UCSD-AML1 (cell line): ENCODE data around the gene DLEU7.

Experiments
- DNase-seq: peaks from one replicate; lab custom pipeline; 2025; ENCODE audit not compliant: unreplicated experiment; lab: John Stamatoyannopoulos, UW

The DLEU7 gene

DNA sequence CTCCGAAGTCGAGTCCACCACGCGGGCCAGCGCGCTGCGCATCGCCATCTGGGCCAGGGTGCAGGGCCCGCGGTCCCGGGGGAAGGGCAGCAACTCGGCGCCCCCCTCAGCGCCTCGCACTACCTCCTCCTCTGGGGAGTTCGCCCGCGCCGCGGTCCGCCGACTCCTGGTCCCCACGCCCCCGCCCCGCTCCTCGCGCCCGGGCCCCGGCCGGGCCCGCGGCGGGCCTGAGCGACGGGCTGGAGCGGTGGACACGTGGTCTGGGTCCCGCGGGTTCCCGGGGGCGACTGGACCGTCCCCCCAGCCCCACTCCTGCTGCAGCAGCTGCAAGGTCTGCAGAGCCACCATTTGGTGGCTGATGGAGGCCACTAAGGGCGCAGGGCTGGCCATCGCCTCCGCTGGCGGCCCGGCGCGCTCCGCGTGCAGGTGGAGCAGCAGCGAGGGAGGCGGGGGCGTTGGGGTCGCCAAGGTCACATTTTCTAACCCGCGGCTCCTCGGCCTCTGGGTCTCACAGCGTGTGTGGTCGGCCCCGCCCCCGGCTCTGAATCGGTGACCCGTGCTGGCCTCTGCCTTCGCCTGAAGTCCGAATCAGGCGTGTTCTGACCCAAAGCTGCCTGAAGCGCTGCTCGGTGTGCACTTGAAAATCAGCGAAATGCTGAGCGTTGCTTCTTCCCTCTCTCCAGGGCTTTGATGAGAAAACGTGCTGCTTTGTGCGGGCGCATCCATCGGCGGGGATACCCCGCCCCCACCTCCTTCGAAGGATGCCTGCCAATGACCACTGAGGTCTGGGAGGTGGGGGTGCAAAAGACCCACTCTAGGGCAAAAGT is at the start of gene DLEU7:
Gene DLEU7, minus strand, starts transcription at position 436 of the 827 bp plus-strand sequence. Its CDS starts 46 bp downstream, at position 390.
- DNase-seq: no peak

DNA sequence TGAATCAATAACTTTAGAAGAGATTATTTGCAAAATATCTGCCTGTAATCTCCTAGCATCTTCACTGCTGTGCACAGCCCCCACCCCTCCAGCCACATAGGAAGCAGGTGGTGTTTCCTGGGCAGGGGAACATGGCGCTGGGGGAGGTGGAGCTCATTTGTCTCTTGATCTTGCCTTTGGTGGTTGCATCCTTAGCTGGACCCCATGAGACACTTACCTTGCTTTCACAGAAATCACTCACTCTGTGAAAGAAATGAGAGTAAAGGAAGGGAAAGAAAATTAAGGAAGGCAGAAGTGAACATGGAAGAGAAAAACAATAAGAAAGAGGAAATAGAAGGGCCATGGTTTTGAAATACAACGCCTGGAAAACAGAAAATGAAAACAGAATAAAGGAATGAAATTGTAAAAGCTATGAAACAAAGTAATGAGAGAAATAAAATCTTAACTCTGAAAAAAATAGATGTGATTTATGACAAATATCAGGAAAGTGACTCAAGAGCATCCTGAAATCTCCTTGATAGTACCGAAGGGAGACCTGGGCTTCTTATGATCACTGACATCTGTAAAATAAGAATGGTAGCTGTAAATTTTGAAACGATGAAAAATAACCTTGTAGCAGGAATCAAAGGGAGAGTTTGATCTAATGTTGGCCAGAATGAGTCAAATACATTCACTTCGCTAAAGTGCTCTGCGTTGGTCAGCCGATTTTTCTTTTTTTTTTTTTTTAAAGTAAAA is 48.9 kb upstream of the DLEU7 start:
- peak; percentile 58 for DNase-seq

GRCh38 chr13:50891206-50891605 is 47.7 kb upstream of the DLEU7 start:
- DNase-seq: no peak

DNA sequence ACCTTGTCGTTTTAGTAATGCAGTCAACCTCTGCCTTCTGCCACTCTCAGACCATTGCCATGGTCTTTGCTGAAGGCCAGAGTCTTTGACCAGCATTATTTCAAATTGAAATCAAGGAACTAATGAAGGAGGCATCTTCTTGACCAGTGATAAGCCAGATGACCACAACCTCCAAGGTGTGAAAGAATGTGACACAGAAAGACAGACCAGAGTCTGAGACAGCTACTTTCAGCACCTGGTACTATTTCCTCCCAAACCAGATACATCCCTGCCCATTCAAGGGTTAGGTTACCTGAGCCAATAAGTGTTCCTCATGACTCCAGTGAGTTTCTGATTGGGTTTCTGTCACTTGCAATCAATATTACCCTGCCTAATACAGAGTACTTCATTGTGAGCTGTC is 45.8 kb upstream of the DLEU7 start:
- DNase-seq: no peak

GRCh38 chr13:50888362-50888761 is 44.9 kb upstream of the DLEU7 start:
- no peak for DNase-seq

DNA sequence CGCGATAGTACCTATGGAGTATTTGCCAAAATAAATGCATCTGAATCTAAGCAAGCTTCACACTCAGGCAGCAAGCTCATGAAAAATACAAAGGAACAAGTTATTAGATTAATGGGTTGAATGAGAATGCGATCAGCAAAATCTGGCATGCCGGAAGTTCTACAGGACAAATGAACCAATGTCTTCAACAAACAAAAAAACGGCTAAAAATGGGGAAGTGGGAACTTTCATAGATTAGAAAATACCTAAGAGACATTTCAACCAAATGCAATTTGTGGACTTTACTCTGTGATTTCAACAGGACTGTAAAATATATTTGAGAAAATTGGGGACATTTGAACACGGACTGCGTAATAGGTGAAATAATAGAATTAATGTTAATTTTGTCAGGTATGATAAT is 43.7 kb upstream of the DLEU7 start:
- no peak for DNase-seq

DNA sequence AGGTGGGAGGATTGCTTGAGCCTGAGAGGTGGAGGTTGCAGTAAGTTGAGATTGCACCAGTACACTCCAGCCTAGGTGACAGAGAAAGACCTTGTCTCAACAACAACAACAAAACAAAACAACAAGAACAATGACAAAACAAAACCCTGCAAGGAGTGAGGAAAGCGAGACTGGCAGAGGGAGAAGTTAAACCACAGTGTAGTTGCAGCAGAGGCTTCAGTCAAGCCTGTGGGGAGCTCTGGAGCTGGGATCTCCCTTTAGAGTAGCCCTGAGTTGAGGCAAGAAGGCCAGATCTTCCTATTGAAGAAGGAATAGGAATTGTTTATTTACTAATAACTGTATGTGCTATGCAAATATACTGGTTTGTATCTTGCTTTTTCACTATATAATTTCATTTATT is 40.8 kb upstream of the DLEU7 start:
- DNase-seq: no peak

DNA sequence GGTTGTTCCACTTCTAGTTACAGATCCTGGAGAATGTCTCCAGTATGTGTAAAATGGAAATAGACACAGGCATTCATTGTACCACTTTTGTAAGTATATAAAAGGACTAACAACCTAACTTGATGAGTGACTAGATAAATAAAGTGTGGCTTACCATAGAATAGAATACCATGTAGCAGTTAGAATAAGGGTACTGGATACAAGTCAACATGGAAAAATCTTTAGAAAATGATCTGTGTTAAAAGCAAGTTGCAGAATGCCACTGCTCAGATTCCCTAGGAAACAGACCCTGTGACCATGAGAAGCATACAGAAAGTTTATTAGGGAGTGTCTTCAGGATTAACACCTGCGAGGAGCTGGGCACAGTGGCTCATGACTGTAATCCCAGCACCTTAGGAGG is 40.2 kb upstream of the DLEU7 start:
- DNase-seq: no peak

GRCh38 chr13:50882816-50883435 is 39.4 kb upstream of the DLEU7 start:
- no peak for DNase-seq

DNA sequence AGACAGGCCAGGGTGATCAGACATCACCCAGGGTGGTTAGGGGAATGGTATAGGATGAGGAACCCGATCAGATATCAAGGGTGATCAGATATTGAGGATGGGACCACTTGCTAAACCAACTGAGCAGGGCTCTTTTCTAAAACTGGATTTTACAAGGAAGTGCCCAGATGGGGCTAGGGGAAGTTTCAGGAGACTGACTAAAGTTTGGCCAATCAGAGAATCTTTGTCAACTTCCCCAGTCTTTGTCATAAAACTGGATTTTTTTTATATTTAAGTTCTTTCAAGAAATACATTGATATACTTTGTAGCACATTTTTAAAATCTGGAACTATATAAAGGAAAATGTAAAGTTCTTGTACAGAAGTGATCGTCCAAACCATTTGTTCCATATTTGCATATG is 30.5 kb upstream of the DLEU7 start:
- no peak for DNase-seq

DNA sequence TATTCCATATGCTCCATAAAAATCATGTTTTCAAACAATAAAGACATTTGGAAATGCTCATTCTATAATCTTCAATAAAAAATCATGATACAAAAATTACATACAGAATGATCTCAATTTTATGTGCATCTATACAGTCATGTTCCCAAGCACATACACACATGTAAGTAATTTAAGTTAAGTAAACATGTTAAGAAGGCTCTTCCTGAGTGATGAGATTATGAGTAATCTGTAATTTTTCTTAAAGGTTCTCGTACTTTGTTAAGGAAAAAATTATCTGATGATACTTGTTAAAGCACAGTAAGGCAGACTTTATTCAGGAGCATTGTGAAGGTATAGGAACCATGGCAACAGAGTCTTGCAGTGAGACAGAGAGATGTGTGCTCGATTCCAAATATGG is 30.0 kb upstream of the DLEU7 start:
- no peak for DNase-seq

- DNase-seq: no peak
Measured at GRCh38 chr13:50871405-50871804, 27.9 kb upstream of the DLEU7 start.

GRCh38 chr13:50867637-50867945 is 24.1 kb upstream of the DLEU7 start:
- DNase-seq: no peak

DNA sequence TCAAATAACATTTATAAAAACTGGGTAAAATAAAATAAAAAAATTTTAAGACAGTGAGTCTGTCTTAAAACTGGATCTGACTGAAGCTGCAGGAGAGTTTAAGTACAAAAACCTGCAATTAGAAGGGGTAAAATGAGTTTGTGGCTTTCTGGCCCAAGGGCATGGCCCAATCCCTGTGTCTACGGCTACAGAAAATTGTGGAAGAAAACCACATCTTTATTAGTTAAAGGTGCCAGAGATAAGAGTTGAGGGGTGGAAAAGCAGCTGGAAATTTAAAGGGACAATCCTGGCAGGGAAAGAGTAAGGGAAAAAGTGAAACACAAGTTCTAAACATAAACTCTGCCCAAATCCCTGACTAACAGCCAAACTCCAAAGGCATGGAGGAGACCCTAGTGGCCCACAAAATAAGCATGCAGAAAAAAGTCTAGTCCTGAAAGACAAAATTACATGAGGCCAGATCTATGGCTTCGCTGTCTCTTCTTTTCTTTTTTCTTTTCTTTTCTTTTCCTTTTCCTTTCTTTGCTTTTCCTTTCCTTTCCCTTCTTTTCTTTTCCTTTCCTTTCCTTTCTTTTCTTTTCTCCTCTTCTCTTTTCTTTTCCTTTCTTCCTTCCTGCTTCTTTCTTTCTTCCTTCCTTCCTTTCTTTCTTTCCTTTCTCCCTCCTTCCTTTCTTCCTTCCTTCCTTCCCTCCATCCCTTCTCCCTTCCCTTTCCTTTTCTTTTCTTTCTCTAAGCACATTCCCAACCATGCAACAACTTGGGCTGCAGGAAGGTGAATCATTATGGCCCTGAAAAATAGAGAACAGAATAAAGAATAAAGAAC is 23.5 kb upstream of the DLEU7 start:
- DNase-seq: no peak

DNA sequence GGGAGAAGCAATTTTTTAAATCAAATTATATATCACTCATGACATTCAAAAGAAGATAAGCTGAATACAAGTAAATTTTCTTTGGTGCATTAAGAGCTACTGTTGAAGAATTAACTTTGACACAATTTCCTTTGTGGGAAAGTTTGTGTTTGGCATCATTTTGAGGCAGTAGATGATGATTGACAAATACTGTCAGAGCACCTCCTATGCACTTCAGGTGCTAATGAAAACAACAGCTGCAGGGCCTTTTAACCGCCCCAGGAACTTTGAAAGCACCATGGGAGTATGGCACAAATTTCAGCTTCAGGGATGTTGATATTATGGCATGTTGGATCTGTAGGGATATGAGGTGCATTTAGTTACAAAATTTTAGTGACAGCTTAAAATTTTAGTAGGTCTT is 21.0 kb upstream of the DLEU7 start:
- DNase-seq: no peak

DNA sequence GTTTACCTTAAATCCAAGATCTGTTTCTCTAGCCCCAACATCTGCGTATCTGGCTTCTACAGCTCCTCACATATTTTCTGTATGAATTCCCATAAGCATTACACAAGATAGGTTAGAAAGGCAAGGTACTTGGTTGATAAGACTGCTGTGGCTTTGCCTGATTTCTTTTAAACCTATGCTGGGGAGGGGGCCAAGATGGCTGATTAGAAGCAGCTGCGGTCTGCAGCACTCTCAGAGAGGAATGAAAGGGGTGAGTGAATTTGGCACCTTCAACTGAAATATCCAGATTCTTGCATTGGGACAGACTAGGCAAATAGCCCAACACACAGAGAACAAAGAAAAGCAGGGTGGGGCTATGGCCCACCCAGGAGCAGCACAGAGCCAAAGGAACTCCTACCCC is 12.2 kb upstream of the DLEU7 start:
- no peak for DNase-seq

DNA sequence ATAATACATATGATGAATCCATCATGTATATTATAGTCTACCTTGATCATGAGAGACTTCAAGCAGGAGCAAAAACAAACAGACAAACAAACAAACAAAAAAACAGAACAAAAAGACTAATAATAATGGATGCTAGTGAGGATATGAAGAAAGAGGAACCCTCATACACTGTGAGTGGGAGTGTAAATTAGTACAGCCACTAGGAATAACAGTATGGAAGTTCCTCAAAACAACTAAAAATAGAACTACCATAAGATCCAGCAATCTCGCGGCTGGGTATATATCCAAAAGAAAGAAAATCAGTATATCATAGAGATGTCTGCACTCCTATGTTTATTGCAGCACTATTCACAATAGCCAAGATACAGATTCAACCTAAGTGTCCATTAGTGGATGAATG is 7.0 kb upstream of the DLEU7 start:
- no peak for DNase-seq

GRCh38 chr13:50847501-50847900 is 4.0 kb upstream of the DLEU7 start:
- DNase-seq: no peak

DNA sequence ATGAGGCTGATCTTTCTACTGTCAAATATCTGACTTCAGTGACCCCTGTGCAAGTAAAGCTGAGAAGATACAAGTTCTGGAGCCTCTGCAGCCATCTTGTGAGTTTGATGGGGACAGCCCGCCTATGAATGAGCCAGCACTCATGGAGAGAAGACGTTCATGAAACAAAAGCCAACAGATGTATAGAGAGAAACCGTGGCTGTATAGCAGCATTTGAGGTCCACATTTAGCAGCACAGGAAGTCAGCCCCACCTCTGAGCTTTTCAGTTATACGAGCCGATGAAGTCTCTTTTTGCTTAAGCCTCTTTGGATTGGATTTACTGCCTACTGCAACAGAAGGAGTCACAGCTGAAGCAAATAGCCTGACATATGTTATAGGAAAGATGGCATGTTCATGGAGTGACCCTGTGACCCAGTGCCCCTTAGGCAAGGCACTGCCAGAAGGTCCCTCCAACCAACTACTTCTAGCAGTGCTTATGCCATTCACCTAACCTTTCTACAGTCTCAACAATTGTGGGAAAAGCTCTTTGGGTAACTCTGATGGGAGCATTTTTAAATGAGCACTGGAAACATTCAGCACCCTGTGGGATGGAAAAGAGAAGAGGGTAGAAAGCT is 3.5 kb upstream of the DLEU7 start:
- no peak for DNase-seq

GRCh38 chr13:50845211-50845610 is 1.7 kb upstream of the DLEU7 start:
- DNase-seq: no peak
